ENCODE measurements around the gene TYRP1.
"Not testable (repeated sequence)": the region's sequence is repeated elsewhere in the genome, so short reads cannot be mapped to it uniquely, and the experiment has no call there.

Gene TYRP1

GRCh38 chr9:12693141-12693540 is at the start of gene TYRP1:
Gene TYRP1, plus strand, starts transcription at chr9:12693385. Its CDS starts 612 bp downstream, at chr9:12693997.
- no peak for DNase-seq

- no peak for DNase-seq
These were observed 49.5 kb upstream of the TYRP1 start for GRCh38 chr9:12643686-12644085.

GRCh38 chr9:12648925-12649324 is 44.3 kb upstream of the TYRP1 start:
- DNase-seq, result no peak

- DNase-seq, result no peak
These were observed 42.1 kb upstream of the TYRP1 start for GRCh38 chr9:12651125-12651524.

- no peak for DNase-seq
These were observed 40.2 kb upstream of the TYRP1 start for GRCh38 chr9:12652973-12653372.

GRCh38 chr9:12656803-12657202 is 36.4 kb upstream of the TYRP1 start:
- DNase-seq, result no peak

GRCh38 chr9:12657233-12657632 is 36.0 kb upstream of the TYRP1 start:
- DNase-seq, result no peak

- no peak for DNase-seq
These were observed 35.2 kb upstream of the TYRP1 start for GRCh38 chr9:12657998-12658397.

- DNase-seq, result no peak
These were observed 34.5 kb upstream of the TYRP1 start for GRCh38 chr9:12658531-12659209.

- DNase-seq, result no peak
These were observed 34.0 kb upstream of the TYRP1 start for GRCh38 chr9:12659220-12659619.

GRCh38 chr9:12666813-12667212 is 26.4 kb upstream of the TYRP1 start:
- DNase-seq, result no peak

GRCh38 chr9:12667892-12668291 is 25.3 kb upstream of the TYRP1 start:
- DNase-seq, result no peak

- DNase-seq, result no peak
These were observed 23.2 kb upstream of the TYRP1 start for GRCh38 chr9:12670006-12670405.

GRCh38 chr9:12674961-12675360 is 18.2 kb upstream of the TYRP1 start:
- no peak for DNase-seq

- DNase-seq, result not testable (repeated sequence)
These were observed 15.6 kb upstream of the TYRP1 start for GRCh38 chr9:12677462-12678126.

- DNase-seq, result no peak
These were observed 12.8 kb upstream of the TYRP1 start for GRCh38 chr9:12680341-12680740.

GRCh38 chr9:12680757-12681156 is 12.4 kb upstream of the TYRP1 start:
- no peak for DNase-seq

GRCh38 chr9:12681620-12682019 is 11.6 kb upstream of the TYRP1 start:
- DNase-seq, result no peak

- no peak for DNase-seq
These were observed 8.2 kb upstream of the TYRP1 start for GRCh38 chr9:12684974-12685373.

GRCh38 chr9:12689233-12689632 is 4.0 kb upstream of the TYRP1 start:
- DNase-seq, result no peak

- DNase-seq, result no peak
These were observed 828 bp downstream of the TYRP1 start for GRCh38 chr9:12694013-12694412.

- DNase-seq, result no peak
These were observed 2.3 kb downstream of the TYRP1 start for GRCh38 chr9:12695474-12695873.

GRCh38 chr9:12696931-12697622 is 3.9 kb downstream of the TYRP1 start:
- DNase-seq, result no peak

- no peak for DNase-seq
These were observed 4.5 kb downstream of the TYRP1 start for GRCh38 chr9:12697719-12698118.

Measured in stimulated activated CD4-positive, alpha-beta T cell treated with anti-CD3 and anti-CD28 coated beads, Interleukin-2, amount 100 ng/mL, for 24 hours (primary cell).